Omental fat pad (tissue), 4 donors: ENCODE results near the gene NSUN5. TPM values are rescaled to one million over a fixed set of nuclear protein-coding genes. Genes with fewer than 3 reads are reported as not detected.
A peak's percentile ranks its signal among the peaks of the same experiment; 100 is the strongest.

ENCODE experiments used
- ATAC-seq: fragments of 150-250 bp; one replicate; pipeline ENCODE4 v1.9.1; 2016; ENCODE audit warnings: mild to moderate bottlenecking, moderate library complexity; ENCODE audit not compliant: low FRiP score
- DNase-seq: peaks from one replicate; pipeline ENCODE4 v3.0.0-alpha.2; 2019; ENCODE audit warnings: low spot score
- total RNA-seq, 4 donors: library from RNA; depleted of rRNA; stranded (reverse); fragments of >200 nt; gene quantifications; one replicate each; pipeline ENCODE4 v1.1.0, GENCODE V29; 2016
- TF ChIP-seq, protein P1 (sequence below), 3 donors: fragments of 450-650 bp; IDR thresholded peaks; one replicate each; pipeline ENCODE4 v1.5.1; 2016 to 2017; ENCODE audit warnings: antibody characterized with exemption in 3 of 3, mild to moderate bottlenecking in 3 of 3, moderate library complexity in 2 of 3

NSUN5 gene
- 10 to 100 TPM; 14.1 to 19.0 (median 16.5) TPM for total RNA-seq

DNA sequence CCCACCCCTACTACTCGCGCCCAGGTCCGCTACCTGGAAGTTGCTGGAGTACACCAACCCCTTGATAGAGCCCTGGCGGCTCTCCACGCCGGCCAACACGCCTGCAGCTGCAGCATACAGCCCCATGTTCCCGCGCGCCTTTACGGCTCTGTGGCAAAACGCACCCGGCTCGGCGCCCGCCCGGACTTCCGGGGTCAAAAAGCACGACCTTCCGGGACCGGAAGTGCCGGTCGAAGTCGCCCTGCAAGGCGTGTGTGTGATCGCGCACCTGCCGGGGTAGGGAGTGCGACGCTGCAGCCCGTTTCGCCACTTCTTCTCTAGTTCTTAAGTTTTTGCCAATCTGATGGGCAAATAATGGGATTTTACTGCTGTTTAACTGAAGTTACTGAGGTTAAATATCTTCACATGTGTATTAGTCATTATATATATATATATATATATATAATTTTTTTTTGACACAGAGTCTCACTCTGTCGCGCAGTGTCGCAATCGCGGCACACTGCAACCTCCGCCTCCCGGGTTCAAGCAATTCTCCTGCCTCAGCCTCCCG is at the start of gene NSUN5:
Gene NSUN5, minus strand, starts transcription at position 162 of the 550 bp plus-strand sequence. Its CDS starts 36 bp downstream, at position 126.
- ATAC-seq (peak; percentile 78), DNase-seq (peak; percentile 55)
- TF ChIP-seq, protein P1, sequence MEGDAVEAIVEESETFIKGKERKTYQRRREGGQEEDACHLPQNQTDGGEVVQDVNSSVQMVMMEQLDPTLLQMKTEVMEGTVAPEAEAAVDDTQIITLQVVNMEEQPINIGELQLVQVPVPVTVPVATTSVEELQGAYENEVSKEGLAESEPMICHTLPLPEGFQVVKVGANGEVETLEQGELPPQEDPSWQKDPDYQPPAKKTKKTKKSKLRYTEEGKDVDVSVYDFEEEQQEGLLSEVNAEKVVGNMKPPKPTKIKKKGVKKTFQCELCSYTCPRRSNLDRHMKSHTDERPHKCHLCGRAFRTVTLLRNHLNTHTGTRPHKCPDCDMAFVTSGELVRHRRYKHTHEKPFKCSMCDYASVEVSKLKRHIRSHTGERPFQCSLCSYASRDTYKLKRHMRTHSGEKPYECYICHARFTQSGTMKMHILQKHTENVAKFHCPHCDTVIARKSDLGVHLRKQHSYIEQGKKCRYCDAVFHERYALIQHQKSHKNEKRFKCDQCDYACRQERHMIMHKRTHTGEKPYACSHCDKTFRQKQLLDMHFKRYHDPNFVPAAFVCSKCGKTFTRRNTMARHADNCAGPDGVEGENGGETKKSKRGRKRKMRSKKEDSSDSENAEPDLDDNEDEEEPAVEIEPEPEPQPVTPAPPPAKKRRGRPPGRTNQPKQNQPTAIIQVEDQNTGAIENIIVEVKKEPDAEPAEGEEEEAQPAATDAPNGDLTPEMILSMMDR (IDR thresholded peaks at IDR 0.05): no peak

DNA sequence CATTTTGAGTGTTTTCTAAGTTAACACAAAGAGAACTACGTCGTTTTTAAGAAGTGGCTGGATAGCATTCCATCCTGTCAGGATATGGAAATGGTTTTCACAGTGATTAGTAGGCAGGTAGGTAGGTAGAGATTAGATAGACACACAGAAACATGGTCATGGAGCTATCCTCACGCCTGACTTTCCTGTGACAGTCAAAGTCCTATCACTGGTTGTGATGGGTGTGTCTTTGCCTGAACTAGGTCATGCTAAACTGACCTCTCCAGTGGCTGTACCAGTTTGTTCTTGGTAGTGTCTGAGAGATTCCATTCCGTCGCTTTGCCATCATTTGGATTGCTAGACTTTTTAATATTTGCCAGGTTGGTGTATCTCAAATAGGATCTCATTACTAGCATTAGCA is 47.5 kb upstream of the NSUN5 start:
- TF ChIP-seq, protein P1 (IDR thresholded peaks at IDR 0.05): no peak
- ATAC-seq (no peak), DNase-seq (no peak)

DNA sequence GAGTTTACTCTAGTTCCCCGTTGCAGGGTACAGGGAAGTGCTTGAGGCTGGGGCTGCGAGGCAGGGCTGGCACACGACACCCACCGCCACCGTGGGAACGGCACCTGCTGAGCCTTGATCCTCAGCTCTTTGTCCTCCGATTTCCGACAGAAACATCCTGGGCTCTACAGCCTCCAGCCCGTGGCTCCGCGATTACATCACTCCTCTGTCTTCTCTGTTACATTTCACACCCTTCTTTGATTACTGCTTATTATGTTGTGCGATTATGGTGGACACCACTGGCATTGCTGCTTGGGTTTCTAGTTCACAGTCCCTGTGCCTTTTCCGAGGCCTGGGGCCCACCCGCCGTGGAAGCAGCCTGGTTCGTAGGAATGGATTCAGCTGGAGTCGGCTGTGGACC is 46.2 kb upstream of the NSUN5 start:
- ATAC-seq (no peak), DNase-seq (no peak)
- TF ChIP-seq, protein P1 (IDR thresholded peaks at IDR 0.05): no peak

DNA sequence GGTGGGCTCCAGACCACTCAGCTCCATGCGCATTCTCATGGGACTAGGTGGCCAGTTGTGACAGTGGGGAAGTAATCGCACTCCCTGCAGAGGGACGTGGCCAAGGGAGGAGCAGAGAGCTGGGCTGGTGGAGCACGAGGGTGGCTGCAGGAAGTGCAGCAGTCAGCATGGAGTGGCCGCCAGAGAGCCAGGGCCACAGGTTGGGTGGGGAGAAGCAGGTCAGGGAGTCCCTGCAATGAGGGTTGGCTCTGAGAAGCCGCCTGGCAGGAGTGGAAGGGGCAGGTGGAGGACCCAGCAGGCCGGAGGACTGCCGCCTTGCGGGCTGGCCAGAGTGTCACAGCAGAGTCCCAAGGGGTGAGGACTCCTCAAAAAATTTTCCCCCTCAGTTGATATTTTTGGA is 45.6 kb upstream of the NSUN5 start:
- DNase-seq (no peak), ATAC-seq (no peak)
- TF ChIP-seq, protein P1 (IDR thresholded peaks at IDR 0.05): no peak

DNA sequence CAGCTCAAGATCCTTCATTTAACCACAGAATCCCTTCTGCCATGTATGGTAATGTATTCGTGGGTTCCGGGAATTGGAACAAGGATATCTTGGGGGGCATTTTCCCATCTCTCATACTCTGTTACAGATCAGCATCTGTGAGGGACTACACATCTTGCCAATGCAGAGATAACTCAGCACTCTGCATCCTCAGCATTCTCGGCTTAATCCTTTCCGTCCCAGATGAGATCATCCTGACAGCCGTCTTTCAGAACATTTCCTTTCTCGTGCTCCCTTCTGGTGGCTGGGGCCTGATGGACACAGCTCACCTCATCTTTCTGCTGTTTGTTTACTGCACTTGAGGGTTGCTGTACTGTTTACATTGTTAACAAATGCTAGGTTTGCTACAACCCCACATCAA is 44.6 kb upstream of the NSUN5 start:
- DNase-seq (no peak), ATAC-seq (no peak)
- TF ChIP-seq, protein P1 (IDR thresholded peaks at IDR 0.05): no peak

DNA sequence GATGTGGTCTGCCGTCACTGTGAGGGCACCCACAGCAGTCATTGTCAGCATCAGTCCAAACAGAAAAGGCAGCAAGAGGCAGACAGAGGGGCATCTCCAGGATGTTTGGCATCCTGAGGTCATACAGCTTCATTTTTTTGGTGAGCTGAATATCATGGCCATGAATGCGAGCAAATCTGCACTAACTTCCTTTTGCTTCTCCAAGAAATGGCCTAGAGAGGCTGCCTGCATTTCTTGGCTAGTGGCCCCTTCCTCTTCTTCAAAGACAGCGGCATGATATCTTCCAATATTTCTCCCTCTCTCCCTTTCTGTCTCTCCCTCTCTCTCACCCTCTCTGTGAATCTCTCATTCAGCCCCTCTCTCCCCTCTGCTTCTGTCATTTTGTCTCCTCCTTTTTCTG is 44.2 kb upstream of the NSUN5 start:
- DNase-seq (no peak), ATAC-seq (no peak)
- TF ChIP-seq, protein P1 (IDR thresholded peaks at IDR 0.05): no peak

DNA sequence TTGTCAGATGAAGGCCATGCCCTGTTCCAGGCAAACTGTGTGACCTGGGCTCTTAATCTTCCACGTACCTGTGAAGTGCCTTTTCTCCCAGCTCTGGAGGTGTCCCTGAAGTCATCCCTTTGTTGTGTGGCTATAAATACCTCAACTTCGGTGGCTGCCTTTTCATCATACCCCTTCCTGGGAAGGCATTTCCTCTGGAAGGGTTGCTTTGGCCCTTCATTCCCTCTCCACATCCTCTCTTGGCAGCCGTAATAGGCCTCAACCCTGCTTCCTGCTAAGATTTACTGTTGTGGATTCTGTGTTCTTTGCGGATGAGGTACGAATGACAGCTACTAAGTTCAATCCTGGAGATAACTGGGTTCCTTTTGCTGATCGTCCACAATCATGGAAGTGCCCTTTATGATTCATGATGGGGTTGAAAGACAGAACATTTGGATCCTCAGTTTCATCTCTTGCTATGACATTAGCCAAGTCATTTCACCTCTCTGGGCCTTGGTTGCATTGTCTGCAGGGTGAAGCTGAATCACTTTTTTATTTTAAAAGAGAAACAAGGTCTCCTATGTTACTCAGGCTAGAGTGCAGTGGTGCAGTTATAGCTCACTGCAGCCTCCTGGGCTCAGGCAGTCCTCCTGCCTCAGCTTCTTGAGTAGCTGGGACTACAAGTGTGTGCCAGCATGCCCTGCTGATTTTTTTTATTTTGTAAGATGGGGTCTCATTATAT is 43.0 kb upstream of the NSUN5 start:
- TF ChIP-seq, protein P1 (IDR thresholded peaks at IDR 0.05): no peak
- ATAC-seq (no peak), DNase-seq (no peak)
